Measurements from ENCODE around the gene KCNK4.

The KCNK4 gene

DNA sequence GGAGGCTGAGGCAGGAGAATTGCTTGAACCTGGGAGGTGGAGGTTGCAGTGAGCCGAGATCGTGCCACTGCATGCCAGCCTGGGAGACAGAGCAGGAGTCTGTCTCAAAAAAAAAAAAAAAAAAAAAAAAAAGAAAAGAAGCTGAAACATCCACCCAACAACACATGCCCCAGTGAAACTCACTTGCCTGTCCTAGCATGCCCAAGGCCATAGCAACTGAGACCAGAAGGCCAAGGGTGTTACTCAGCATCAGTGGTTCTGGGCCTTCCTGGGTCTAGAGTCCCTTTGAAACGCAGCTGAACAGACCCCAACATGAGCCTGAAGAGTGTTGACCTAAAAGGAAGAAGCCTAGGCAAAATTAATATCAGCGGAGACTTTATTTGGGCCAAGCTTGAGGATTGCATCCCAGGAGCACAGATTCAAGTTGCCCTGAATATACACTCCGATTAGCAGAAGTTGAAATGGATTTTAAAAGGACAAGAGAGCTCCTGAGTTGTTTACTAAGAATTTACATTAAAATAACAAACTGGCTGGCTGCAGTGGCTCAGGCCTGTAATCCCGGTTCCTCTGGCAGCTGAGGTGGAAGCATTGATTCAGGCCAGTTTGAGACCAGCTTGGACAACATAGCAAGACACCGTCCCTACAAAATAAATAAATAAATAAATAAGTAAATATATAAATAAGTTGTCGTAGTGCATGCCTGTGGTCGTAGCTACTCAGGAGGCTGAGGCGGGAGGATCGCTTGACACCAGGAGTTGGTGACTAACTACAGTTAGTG lies 33.8 kb downstream of the KCNK4 start:
- no peak for DNase-seq (ENCODE audit: low read depth)

DNA sequence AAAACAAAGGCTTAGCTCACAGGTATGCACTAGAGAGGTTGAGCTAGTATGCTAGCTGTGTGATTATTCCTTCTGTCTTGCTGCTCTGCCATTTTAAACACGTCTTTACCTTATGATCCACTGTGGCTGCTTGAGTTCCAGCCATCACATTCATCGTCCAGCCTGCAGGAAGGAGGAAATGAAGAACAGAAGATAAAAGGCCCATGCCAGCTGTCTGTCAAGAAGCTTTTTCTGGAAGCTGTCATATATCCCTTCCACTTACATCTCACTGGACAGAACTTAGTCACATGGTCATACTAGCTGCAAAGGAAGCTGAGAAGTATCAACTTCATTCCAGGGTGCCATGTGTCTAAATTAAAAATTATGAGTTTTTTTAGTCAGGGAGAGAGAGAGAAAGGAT lies 36.3 kb downstream of the KCNK4 start:
- no peak for DNase-seq (ENCODE audit: low read depth)

DNA sequence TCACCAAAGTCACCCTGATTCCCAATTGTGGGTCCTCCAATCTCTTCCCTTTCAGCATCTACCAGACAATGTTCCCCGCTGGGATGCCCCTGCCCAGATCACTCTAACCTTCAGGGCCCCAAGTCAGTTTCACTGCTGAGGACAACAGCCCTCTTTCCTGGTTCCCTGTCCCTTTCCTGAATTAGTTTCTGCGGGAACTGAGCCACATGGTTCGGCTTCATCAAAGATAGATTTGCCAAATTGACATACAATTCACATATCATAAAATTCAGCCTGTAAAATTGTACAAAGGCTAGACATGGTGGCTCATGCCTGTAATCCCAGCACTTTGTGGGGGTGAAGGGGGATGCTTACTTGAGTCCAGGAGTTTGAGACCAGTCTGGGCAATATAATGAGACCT lies 36.9 kb downstream of the KCNK4 start:
- no peak for DNase-seq (ENCODE audit: low read depth)

DNA sequence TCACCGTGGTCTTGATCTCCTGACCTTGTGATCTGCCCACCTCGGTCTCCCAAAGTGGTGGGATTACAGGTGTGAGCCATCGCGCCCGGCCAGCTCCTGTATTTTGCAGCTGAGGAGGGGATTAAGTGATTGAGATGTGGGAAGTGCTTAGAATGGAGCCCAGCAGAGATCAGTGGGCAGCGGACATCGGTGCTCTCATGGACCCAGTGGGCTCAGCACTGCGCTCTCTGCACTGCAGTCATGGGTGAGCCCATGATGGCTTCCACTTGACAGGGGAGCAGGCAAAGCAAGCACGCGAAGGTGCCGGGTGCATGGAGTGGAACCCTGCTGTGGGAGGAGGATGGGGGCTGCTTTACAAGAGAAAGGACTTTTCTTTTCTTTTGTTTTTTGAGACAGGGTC lies 39.8 kb downstream of the KCNK4 start:
- DNase-seq (ENCODE audit: low read depth) = no peak

DNA sequence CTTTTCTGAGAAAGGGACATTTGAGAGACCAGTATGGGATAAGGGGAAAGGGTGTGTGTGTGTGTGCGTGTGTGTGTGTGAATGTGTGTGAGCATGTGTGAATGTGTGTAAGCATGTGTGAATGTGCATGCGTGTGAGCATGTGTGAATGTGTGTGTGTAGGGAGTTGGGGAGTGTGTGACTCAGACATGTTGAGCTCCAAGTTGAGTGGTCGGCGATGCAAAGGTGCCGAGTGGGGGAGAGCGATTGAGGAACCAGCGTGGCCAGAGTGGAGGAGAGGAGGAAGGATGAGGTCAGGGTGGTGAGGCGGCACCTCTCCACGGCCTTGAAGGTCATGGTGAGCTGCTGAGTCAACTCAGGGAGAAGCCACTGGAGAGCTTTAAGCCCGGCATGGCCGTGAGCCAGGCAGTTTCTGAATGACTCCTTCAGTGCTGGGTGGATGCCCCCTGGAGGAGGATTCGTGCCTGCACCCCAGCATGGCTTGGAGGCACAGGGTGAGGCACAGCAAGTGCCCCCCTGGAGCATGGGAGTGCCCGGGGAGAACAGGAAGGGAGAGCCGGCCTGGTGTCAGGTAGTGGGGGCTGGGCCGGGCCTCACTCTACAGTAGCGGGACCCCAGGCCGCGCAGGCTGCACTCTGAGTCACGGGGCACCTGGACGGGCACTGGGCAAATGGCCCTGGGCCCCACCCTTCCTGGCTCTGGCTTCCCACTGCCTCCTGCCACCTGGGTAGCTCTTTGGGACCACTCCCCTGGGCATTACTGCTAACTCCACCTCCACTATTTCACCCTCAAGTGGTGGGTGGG lies 40.7 kb downstream of the KCNK4 start:
- peak; percentile 87 for DNase-seq (ENCODE audit: low read depth)

DNA sequence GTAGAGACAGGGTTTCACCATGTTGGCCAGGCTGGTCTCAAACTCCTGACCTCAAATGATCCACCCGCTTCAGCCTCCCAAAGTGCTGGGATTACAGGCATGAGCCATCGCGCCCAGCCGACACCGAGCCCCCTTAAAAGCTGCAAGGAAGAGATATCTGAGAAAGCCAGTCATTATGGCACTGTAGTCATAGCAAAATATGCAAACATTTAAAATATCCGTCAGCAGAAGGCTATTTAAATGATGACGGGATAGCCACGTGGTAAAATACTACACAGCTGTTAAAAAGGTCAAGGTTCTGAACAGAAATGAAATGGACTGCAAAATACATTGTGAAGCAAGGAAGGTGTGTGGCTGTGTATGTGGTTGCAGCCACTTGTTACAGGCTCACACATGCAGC lies 42.5 kb downstream of the KCNK4 start:
- no peak for DNase-seq (ENCODE audit: low read depth)

DNA sequence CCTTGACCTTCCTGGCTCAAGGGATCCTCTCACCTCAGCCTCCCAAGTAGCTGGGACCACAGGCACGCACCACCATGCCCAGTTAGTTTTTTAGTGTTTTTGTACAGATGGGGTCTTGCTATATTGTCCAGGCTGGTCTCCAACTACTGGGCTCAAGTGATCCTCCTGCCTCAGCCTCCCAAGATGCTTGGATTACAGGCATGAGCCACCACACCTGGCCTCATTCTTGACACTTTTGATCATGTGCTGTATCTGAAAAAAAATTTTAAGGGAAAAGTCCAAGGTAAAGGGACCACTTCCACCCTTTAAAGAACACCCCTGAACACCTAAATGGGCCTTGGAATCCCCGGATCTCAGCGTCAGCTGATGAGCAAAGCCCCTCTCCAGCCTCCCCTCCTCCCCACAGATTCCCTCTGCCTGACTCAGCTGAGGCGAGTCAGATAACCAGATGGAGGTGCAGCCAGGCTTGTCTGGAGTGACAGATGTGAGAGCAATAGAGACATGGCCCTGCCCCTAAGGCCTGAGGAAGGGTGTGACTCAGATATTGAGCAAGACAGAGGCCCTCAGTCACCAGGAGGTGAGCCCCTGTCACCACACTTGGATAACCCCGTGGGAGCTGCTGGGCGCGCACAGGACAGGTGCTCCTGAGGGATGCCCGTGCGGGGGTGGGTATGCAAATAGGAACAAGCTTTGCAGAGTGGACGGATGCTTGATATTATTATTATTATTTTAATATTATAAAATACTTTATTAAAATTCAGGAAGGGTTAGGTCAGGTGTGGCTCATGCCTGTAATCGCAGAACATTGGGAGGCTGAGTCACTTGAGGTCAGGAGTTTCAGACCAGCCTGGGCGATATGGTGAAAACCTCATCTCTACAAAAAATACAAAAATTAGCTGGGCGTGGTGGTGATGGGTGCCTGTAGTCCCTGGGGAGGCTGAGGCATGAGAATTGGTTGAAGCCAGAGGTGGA lies 43.9 kb downstream of the KCNK4 start:
- peak; percentile 91 for DNase-seq (ENCODE audit: low read depth)

DNA sequence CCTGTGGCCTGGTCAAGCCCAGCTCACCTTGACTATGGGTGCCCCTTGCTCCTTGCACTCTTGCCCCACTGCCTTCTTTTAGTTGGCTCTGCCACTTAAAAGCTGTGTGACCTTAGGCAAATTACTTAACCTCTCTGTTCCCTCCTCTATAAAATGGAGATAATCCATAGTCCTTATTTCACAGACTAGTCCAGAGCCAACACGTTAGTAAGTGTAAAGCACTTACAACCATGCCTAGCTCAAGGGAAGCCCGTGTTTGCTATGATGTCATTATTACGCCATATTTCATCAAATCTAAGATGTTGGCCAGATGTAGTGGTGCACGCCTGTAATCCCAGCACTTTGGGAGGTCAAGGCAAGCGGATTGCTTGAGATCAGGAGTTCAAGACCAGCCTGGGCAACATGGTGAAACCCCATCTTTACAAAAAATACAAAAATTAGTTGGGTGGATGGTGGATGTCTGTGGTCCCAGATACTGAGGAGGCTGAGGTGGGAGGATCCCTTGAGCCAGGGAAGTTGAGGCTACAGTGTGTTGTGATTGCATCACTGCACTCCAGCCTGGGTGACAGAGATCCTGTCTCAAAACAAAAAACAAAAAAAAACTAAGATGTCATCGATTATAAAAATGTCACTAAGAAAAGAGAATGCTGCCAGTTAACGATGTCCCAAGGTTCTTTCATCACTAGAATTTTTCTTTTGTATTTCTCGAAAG lies 46.6 kb downstream of the KCNK4 start:
- DNase-seq (ENCODE audit: low read depth) = no peak

DNA sequence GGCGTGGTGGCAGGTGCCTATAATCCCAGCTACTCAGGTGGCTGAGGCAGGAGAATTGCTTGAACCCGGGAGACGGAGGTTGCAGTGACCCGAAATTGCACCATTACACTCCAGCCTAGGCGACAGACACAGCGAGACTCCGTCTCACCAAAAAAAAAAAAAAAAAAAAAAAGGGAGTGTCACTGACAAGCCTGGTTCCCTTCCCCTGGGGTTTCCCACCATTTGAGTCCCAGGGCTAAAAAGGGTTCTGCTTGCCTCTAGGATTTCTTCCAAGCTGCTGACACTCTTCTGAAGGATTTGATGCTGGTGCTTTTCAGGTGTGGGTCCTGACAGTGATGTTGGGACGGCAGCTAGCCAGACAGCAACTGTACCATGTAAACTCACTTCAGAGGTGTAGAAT lies 47.6 kb downstream of the KCNK4 start:
- DNase-seq (ENCODE audit: low read depth) = no peak

DNA sequence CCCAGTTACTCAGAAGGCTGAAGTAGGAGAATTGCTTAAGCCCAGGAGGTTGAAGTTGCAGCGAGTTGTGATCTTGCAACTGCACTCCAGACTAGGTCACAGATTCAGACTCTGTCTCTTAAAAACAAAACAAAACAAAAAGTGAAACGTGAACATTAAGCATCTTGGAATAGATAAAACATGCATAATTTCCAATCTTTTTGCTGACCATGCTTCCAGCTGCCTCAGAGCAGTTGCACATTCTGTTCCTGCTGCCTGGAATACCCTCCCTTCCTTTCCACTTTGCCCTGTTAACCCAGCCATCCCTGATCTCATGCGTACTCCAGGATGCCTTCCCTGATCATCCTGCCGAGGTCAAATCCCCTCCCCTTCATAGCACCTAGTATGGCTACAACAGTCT lies 48.2 kb downstream of the KCNK4 start:
- no peak for DNase-seq (ENCODE audit: low read depth)

DNA sequence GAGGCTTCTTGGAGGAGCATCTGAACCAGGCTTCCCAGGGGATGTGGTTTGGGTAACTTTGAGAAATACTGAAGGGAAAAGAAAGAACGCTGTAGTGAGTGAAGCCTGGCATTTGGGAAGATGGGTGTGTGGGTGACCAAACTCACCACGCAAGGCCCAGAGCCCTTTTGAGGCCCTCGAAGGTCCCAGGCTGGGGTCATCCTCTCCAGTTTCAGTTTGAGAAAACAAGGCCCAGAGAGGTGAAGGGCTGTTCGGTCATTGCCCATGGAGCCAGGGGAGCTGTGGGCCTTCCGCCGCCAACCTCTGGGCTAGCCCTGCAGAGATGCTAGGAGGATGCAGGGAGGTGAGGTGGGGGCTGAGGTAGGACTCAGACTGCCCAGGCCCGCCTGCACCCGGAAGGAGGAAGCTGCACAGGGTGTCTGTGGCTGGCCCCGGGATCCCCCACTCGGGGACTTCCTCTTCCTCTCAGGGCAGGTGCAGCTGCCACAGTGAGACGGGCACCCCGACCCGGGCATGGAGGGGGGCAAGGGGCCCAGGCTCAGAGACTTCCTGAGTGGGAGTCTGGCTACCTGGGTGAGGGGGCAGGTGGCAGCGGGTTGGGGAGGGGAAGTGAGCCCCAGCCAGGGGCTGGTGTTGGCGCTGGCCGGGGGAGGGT lies 48.8 kb downstream of the KCNK4 start, which contains the start of gene CCDC88B:
Gene CCDC88B (plus strand): TSS at position 451 of the 655 bp plus-strand sequence. CDS start 63 bp downstream, at position 514.
- DNase-seq (ENCODE audit: low read depth) = no peak

DNA sequence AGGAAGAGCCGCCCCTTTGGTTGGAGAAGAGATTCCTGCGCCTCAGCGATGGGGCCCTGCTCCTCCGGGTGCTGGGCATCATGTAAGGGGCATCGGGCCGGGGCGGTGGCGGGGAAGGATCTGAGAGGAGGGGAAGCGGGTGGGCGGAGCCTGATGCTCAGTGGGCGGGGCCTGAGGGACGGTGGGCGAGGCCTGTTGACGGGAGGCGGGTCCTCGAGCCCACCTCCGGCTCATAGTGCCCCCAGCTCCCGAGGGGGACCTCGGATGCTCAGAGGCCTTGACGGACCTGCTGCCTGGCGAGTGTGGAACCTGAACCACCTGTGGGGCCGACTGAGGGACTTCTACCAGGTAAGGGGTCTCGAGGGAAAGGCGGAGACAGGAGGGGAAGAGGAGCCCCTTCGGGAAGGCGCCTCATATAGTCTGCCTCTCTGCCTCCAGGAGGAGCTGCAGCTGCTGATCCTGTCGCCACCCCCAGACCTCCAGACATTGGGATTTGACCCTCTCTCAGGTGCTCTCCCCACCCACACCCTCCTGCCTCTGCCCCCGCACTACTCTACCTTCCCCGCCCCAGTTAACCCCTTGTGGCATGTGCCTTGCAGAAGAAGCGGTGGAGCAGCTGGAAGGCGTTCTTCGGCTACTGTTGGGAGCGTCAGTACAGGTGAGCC lies 49.7 kb downstream of the KCNK4 start:
- DNase-seq (ENCODE audit: low read depth) = no peak

DNA sequence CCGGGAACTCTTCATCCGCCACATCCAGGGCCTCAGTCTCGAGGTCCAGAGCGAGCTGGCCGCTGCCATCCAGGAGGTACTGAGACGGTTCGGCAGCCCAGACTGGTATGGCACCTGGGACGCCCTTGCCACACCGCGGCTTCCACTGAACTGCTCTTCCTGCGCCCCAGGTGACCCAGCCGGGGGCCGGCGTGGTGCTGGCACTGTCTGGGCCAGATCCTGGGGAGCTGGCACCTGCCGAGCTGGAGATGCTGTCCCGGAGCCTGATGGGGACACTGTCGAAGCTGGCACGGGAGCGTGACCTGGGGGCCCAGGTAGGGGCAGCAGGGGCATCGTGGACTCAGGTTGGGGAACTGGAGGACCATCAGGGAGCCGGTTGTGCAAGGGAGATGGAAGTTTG lies 50.3 kb downstream of the KCNK4 start:
- no peak for DNase-seq (ENCODE audit: low read depth)

DNA sequence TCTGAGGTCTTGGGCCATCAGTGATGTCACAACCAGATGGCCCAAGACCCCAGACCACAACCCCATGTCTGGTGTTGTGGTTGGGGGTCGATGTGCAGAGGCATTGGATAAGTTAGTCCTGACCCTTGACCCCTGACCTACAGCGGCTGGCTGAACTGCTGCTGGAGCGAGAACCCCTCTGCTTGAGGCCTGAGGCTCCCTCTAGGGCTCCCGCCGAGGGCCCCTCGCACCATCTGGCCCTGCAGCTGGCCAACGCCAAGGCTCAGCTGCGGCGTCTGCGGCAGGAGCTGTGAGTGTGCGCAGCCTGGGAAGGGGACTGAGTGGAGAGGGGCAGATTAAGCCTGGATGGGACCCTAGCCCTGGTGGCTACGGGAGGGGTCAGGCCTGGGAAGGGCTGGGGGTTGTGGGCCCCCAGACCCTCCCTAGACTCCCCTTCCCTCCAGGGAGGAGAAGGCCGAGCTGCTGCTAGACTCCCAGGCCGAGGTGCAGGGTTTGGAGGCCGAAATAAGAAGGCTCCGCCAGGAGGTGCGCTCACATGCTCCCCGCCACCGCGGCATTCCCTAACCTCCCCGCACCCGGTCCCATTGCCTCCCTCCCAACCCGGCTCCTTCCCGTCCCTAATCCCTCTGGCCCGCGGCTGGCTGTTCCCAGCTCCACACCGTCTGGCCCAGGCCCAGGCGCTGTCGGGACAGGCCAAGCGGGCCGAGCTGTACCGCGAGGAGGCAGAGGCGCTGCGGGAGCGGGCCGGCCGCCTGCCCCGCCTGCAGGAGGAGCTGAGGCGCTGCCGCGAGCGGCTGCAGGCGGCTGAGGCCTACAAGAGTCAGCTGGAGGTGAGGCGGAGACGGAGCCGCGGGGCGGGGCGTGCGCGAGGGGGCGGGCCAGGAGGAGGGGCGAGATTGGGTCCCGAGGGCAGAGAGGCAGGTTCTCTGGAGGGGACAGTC lies 51.0 kb downstream of the KCNK4 start:
- DNase-seq (ENCODE audit: low read depth) = peak; percentile 62

DNA sequence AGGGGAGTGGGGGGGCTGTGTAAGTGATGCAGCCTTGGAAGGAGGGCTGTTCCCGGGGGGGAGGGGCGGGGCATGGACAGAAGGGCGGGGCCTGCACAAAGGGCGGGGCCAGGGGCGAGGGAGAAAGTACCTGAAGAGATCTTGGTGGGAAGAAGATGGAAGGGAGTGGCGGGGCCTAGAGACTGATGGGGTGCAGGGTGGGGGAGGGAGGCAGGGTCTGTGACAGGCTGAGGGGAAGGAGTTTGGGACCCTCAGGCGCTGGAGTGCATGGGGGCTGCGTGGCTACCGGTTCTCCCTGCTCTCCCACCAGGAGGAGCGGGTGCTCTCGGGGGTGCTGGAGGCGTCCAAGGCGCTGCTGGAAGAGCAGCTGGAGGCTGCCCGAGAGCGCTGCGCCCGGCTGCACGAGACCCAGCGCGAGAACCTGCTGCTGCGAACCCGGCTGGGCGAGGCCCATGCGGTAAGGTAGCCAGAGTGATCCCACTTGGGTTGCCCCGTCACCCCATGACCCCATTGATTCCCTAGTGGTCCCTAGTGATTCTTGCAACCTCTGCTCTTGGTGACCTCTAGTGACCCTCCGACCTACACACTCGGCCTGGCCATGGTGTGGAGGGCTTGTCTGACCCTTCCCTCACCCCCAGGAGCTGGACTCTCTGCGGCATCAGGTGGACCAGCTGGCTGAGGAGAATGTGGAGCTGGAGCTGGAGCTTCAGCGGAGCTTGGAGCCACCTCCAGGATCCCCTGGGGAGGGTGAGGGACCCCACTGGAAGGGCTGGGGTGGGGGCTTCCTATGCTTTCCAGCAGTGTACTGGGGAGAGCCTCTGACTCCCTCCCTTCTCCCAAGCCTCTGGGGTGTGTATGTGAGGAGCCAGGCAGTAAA lies 52.0 kb downstream of the KCNK4 start:
- DNase-seq (ENCODE audit: low read depth) = no peak

DNA sequence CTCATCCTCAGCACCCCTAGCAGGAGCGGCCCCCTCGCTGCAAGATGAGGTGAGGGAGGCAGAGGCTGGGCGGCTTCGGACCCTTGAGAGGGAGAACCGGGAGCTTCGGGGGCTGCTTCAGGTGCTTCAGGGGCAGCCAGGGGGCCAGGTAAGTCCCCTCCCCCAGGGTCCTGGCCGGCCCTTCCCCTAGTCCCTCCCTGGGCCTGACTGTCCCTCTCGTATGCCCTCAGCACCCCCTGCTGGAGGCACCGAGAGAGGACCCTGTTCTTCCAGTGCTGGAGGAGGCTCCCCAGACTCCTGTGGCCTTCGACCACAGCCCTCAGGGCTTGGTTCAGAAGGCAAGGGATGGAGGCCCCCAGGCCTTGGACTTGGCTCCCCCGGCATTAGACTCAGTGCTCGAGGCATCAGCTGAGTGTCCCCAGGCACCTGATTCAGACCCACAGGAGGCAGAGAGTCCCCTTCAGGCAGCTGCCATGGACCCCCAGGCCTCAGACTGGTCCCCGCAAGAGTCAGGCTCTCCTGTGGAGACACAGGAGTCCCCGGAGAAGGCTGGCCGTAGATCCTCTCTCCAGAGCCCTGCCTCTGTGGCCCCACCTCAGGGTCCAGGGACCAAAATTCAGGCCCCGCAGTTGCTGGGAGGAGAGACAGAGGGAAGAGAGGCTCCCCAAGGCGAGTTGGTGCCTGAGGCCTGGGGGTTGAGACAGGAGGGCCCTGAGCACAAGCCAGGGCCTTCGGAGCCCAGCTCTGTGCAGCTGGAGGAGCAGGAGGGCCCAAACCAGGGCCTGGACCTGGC lies 52.9 kb downstream of the KCNK4 start:
- no peak for DNase-seq (ENCODE audit: low read depth)

DNA sequence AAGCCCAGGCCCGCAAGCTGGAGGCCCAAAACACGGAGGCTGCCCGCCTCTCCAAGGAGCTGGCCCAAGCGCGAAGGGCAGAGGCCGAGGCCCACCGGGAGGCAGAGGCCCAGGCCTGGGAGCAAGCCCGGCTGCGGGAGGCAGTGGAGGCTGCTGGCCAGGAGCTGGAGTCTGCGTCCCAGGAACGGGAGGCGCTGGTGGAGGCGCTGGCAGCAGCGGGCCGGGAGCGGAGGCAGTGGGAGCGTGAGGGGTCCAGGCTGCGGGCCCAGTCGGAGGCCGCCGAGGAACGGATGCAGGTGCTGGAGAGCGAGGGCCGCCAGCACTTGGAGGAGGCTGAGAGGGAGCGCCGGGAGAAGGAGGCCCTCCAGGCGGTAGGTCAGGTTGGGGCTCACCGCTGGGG lies 53.7 kb downstream of the KCNK4 start:
- DNase-seq (ENCODE audit: low read depth) = no peak
